Stomach smooth muscle (tissue), 2 donors: ENCODE results near the gene IL10RB.
A peak's percentile ranks its signal among the peaks of the same experiment; 100 is the strongest.
"Not testable (repeated sequence)": the region's sequence is repeated elsewhere in the genome, so short reads cannot be mapped to it uniquely, and the experiment has no call there.

ENCODE experiments used
- H3K27ac ChIP-seq: one replicate; pipeline ENCODE4 v1.7.0; 2013; ENCODE audit warnings: mild to moderate bottlenecking, low read length, inconsistent platforms
- H3K27me3 ChIP-seq, 2 donors: one replicate each; pipeline ENCODE4 v1.7.0; 2013; ENCODE audit warnings: low read length in 2 of 2; ENCODE audit not compliant: insufficient read depth in 2 of 2, control insufficient read depth in 1 of 2
- H3K36me3 ChIP-seq, 2 donors: one replicate each; pipeline ENCODE4 v1.7.0; 2013; ENCODE audit warnings: low read length in 2 of 2; ENCODE audit not compliant: control insufficient read depth in 2 of 2, insufficient read depth in 2 of 2
- H3K4me1 ChIP-seq: one replicate; pipeline ENCODE4 v1.7.0; 2013; ENCODE audit warnings: low read length; ENCODE audit not compliant: control insufficient read depth, insufficient read depth
- H3K4me3 ChIP-seq, 2 donors: one replicate each; pipeline ENCODE4 v1.7.0; 2013; ENCODE audit warnings: low read length in 2 of 2
- H3K9ac ChIP-seq, 2 donors: one replicate each; pipeline ENCODE4 v1.7.0; 2013; ENCODE audit warnings: low read length in 2 of 2, mild to moderate bottlenecking in 1 of 2
- H3K9me3 ChIP-seq, 2 donors: one replicate each; pipeline ENCODE4 v1.7.0; 2013; ENCODE audit warnings: low read length in 2 of 2; ENCODE audit not compliant: control insufficient read depth in 2 of 2
- donor health status: healthy.
- donor health status: Pancreatic carcinoma.

IL10RB gene

DNA sequence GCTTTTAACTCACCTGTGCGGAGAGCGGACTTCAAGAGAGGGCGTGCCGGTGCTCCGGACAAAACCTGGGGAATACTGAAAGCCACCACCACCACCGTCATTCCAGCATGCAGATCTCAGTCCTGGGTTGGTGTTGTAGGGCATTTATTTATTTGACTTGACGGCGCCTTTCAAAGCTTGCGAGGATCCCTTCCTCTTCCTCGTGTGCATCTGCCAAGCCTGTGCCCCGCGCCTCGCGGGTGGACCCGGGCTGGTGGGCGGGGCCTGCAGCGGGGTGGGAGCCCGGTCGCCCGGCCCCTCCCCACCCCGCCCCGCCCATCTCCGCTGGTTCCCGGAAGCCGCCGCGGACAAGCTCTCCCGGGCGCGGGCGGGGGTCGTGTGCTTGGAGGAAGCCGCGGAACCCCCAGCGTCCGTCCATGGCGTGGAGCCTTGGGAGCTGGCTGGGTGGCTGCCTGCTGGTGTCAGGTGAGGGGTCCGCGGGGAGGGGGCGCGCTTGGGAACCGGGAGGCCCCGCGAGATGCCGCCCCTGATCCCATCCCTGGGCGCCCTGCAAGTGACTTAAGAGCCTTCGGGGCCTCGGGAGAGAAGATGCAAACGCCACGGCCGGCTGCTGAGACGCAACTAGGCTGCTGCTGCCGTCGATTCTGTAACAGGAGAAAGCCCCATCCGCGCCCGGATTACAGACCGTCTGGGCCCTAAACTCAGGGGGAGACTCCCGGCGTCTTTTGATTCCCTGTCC lies at the start of gene IL10RB:
Gene IL10RB, plus strand, starts transcription at position 318 of the 739 bp plus-strand sequence. Its CDS starts 99 bp downstream, at position 417.
- H3K36me3 ChIP-seq = peaks cover 7 to 12% of the 10 kb centered on the region in 2 donors
- H3K9ac ChIP-seq = peak within 1 kb of the TSS; percentile 79 to 86
- no peaks in the 10 kb centered on the region for H3K27me3 ChIP-seq
- H3K9me3 ChIP-seq = no peaks in the 10 kb centered on the region
- H3K27ac ChIP-seq = peak within 1 kb of the TSS; percentile 70
- peaks cover 18% of the 10 kb centered on the region for H3K4me1 ChIP-seq
- H3K4me3 ChIP-seq = peak within 1 kb of the TSS; percentile 84 to 85

DNA sequence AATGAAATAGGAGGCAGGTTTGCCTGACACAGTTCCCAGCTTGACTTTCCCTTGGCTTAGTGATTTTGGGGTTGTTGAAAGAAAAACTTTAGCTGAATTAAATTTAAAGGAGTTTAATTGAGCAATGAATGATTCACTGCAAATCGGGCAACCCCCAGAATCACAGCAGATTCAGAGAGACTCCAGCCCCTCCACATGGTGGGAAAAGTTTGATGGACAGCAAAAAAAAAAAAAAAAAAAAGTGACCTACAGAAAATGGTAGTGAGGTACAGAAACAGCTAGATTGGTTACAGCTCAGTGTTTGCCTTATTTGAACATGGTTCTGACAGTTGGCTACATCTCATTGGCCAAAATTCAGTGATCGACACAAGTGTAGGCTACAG lies 49.0 kb upstream of the IL10RB start:
- H3K4me3 ChIP-seq = no peak overlapping the region
- no peaks in the 10 kb centered on the region for H3K36me3 ChIP-seq
- no peak overlapping the region for H3K27ac ChIP-seq
- H3K4me1 ChIP-seq = peaks cover 2% of the 10 kb centered on the region
- no peaks in the 10 kb centered on the region for H3K9me3 ChIP-seq
- H3K27me3 ChIP-seq = no peaks in the 10 kb centered on the region
- H3K9ac ChIP-seq = no peak overlapping the region

DNA sequence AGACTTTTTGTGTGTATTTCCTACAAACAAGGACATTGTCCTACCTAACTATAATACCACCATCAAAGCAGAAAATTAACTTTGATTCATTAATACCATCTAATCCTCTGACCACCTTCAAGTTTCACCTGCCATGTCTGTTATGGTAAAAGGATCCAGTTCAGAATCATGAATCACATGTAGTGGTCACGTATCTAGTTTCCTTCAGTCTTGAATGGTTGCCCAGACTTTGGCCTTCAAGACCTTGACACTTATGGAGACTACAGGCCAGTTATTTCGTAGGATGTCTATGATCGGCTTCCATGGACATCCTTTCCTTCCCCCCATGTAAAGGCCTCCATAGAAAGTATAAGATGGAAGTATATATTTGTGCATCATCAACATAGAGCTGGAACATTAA lies 46.9 kb upstream of the IL10RB start:
- H3K4me3 ChIP-seq = no peak overlapping the region
- H3K9ac ChIP-seq = no peak overlapping the region
- no peak overlapping the region for H3K27ac ChIP-seq
- H3K36me3 ChIP-seq = no peaks in the 10 kb centered on the region
- H3K4me1 ChIP-seq = no peaks in the 10 kb centered on the region
- no peaks in the 10 kb centered on the region for H3K9me3 ChIP-seq
- no peaks in the 10 kb centered on the region for H3K27me3 ChIP-seq

GRCh38 chr21:33219954-33220353 lies 46.2 kb upstream of the IL10RB start:
- Histone ChIP-seq H3K36me3 (no peaks in the 10 kb centered on the region), H3K4me3 (no peak overlapping the region), H3K4me1 (no peaks in the 10 kb centered on the region), H3K9ac (no peak overlapping the region), H3K27ac (no peak overlapping the region), H3K27me3 (no peaks in the 10 kb centered on the region), H3K9me3 (no peaks in the 10 kb centered on the region)

GRCh38 chr21:33225376-33225775 lies 40.8 kb upstream of the IL10RB start:
- H3K27ac ChIP-seq, H3K9me3 ChIP-seq, H3K27me3 ChIP-seq, H3K9ac ChIP-seq, H3K36me3 ChIP-seq, H3K4me1 ChIP-seq, H3K4me3 ChIP-seq: not testable (repeated sequence)

- Histone ChIP-seq H3K36me3 (no peaks in the 10 kb centered on the region), H3K9me3 (no peaks in the 10 kb centered on the region)
Measured at GRCh38 chr21:33228455-33228854, 37.7 kb upstream of the IL10RB start.

DNA sequence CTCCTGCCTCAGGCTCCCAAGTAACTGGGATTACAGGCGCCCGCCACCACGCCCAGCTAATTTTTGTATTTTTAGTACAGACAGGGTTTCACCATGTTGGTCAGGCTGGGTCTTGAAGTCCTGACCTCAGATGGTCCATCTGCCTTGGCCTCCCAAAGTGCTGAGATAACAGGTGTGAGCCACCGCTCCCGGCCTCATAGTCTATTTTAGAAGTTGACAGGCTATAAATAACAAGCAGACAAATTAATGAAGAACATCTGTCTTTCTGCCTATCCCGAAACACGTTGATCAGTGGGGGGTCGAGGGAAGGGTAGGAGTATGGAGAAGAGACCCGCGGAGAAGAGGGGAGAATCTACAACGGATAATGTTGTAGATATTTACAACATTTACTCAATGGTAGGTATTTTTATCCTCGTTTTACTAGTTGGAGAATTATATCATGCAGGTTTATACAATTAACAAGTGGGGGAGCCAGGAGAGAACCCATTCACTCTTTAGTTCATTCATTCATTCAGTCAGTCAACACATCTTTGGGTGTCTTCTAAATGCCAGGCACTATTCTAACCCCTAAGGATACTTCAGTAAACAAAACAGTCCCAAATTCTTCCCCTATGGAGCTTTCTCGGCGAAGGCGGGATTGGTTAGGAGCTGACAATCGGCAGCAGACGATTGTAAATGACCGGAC lies 36.9 kb upstream of the IL10RB start:
- Histone ChIP-seq H3K9me3 (no peaks in the 10 kb centered on the region), H3K27ac (no peak overlapping the region), H3K27me3 (no peaks in the 10 kb centered on the region), H3K4me3 (peak overlapping the region; percentile 63 to 94), H3K9ac (peak overlapping the region; percentile 70 to 71), H3K4me1 (peaks cover 13% of the 10 kb centered on the region), H3K36me3 (no peaks in the 10 kb centered on the region)

More at GRCh38 chr21:33228455-33228854, 37.7 kb upstream of the IL10RB start:
- H3K4me1 ChIP-seq = peaks cover 13% of the 10 kb centered on the region
- H3K27ac ChIP-seq = no peak overlapping the region
- H3K27me3 ChIP-seq = no peaks in the 10 kb centered on the region
- no peak overlapping the region for H3K4me3 ChIP-seq
- no peak overlapping the region for H3K9ac ChIP-seq

GRCh38 chr21:33229784-33230544 lies 36.2 kb upstream of the IL10RB start, which contains the start of gene IFNAR2:
TSS of gene IFNAR2 (plus strand) at chr21:33229938. CDS start at chr21:33241923, 11,985 bp downstream.
- no peaks in the 10 kb centered on the region for H3K27me3 ChIP-seq
- H3K27ac ChIP-seq = peak within 1 kb of the TSS; percentile 77
- H3K36me3 ChIP-seq = no peaks in the 10 kb centered on the region
- no peaks in the 10 kb centered on the region for H3K9me3 ChIP-seq
- peak within 1 kb of the TSS; percentile 77 to 94 for H3K4me3 ChIP-seq
- H3K4me1 ChIP-seq = peaks cover 13% of the 10 kb centered on the region
- H3K9ac ChIP-seq = peak within 1 kb of the TSS; percentile 80 to 84

GRCh38 chr21:33230545-33231324 lies 35.4 kb upstream of the IL10RB start:
- Histone ChIP-seq H3K4me1 (peaks cover 13% of the 10 kb centered on the region), H3K9me3 (no peaks in the 10 kb centered on the region), H3K27me3 (no peaks in the 10 kb centered on the region), H3K9ac (peak overlapping the region; percentile 80 to 84), H3K27ac (peak overlapping the region; percentile 77), H3K36me3 (no peaks in the 10 kb centered on the region), H3K4me3 (peak overlapping the region; percentile 77 to 94)

DNA sequence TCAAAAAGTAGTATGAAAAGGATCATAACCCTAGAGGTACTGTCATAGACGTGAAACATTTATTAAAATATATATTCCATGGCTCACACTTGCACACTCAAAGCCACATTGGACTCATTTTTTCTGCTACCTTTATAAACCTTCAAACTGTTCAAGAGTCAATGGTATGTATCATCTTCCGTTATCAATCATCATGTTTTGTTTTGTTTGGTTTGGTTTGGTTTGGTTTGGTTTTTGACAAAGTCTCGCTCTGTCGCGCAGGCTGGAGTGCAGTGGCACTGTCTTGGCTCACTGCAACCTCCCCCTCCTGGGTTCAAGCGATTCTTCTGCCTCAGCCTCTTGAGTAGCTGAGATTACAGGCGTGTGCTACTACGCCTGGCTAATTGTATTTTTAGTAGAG lies 34.6 kb upstream of the IL10RB start:
- H3K4me1 ChIP-seq = peaks cover 15% of the 10 kb centered on the region
- H3K4me3 ChIP-seq = no peak overlapping the region

More for the DNA sequence above, 34.6 kb upstream of the IL10RB start:
- H3K27ac ChIP-seq = no peak overlapping the region
- no peaks in the 10 kb centered on the region for H3K36me3 ChIP-seq
- no peak overlapping the region for H3K9ac ChIP-seq
- no peaks in the 10 kb centered on the region for H3K27me3 ChIP-seq
- no peaks in the 10 kb centered on the region for H3K9me3 ChIP-seq
